BLaER1 treated with 17β-estradiol and CSF1 and Interleukin-3, amounts not matched to agents 10 nM and 100 nM (cell line): ENCODE measurements around the gene OR6C76.
A peak's percentile ranks its signal among the peaks of the same experiment; 100 is the strongest.
"Not testable (repeated sequence)": the region's sequence is repeated elsewhere in the genome, so short reads cannot be mapped to it uniquely, and the experiment has no call there.

Source experiments
- H3K27ac ChIP-seq, 11 experiments: shearing (Covaris generic); formaldehyde crosslinking; 2 replicates each; pipeline ENCODE4 v1.8.1; 2022
- H3K27me3 ChIP-seq, 11 experiments: shearing (Covaris generic); formaldehyde crosslinking; 2 replicates each; pipeline ENCODE4 v1.8.1; 2022
- H3K36me3 ChIP-seq, 11 experiments: shearing (Covaris generic); formaldehyde crosslinking; 2 replicates each; pipeline ENCODE4 v1.8.1; 2022
- H3K4me1 ChIP-seq, 10 experiments: shearing (Covaris generic); formaldehyde crosslinking; 2 replicates each; pipeline ENCODE4 v1.8.1; 2022
- H3K4me2 ChIP-seq, 11 experiments: shearing (Covaris generic); formaldehyde crosslinking; 2 replicates each; pipeline ENCODE4 v1.8.1; 2022
- H3K4me3 ChIP-seq, 10 experiments: shearing (Covaris generic); formaldehyde crosslinking; 2 replicates each; pipeline ENCODE4 v1.8.1; 2022
- H3K9ac ChIP-seq, 11 experiments: shearing (Covaris generic); formaldehyde crosslinking; 2 replicates each; pipeline ENCODE4 v1.8.1; 2022
- H3K9me3 ChIP-seq, 11 experiments: shearing (Covaris generic); formaldehyde crosslinking; replicated peaks in 1 of 11; 2 replicates each; pipeline ENCODE4 v1.8.1; 2022
- H4K20me1 ChIP-seq, 11 experiments: shearing (Covaris generic); formaldehyde crosslinking; 2 replicates each; pipeline ENCODE4 v1.8.1; 2022
- Cebpa-rat ChIP-seq, 11 experiments: shearing (Covaris generic); IDR thresholded peaks; 2 replicates each; pipeline ENCODE4 v1.8.1; 2022

The OR6C76 gene

GRCh38 chr12:55416961-55417360 is 9.1 kb upstream of the OR6C76 start:
- H3K4me3 ChIP-seq: no peak overlapping the region
- no peaks in the 10 kb centered on the region for H3K4me1 ChIP-seq
- no peak overlapping the region for H3K4me2 ChIP-seq
- TF ChIP-seq Cebpa-rat (IDR thresholded peaks at IDR 0.05): no peak
- no peak overlapping the region for H3K9ac ChIP-seq
- no peak overlapping the region for H3K27ac ChIP-seq
- H3K27me3 ChIP-seq: peaks cover 7 to 27% (median 19%) of the 10 kb centered on the region in 11 experiments
- H3K36me3 ChIP-seq: no peaks in the 10 kb centered on the region
- no peaks in the 10 kb centered on the region for H3K9me3 ChIP-seq
- no peaks in the 10 kb centered on the region for H4K20me1 ChIP-seq

- Histone ChIP-seq H3K27ac (no peak overlapping the region), H3K27me3 (peaks cover 3 to 16% (median 10%) of the 10 kb centered on the region in 11 experiments), H3K4me1 (no peaks in the 10 kb centered on the region), H3K4me2 (no peak overlapping the region), H3K36me3 (no peaks in the 10 kb centered on the region), H3K9ac (no peak overlapping the region), H3K4me3 (no peak overlapping the region), H3K9me3 (no peaks in the 10 kb centered on the region), H4K20me1 (no peaks in the 10 kb centered on the region)
- no peak for TF ChIP-seq Cebpa-rat (IDR thresholded peaks at IDR 0.05)
Measured at GRCh38 chr12:55420307-55420962, 5.6 kb upstream of the OR6C76 start.

GRCh38 chr12:55428331-55429243 is 2.5 kb downstream of the OR6C76 start:
- Histone ChIP-seq H4K20me1 (no peaks in the 10 kb centered on the region), H3K4me3 (no peak overlapping the region), H3K9me3 (no peaks in the 10 kb centered on the region), H3K9ac (no peak overlapping the region), H3K27ac (no peak overlapping the region), H3K4me1 (peaks cover 0 to 7% (median 0%) of the 10 kb centered on the region in 10 experiments; a peak in 2 of 20 replicates), H3K36me3 (no peaks in the 10 kb centered on the region), H3K27me3 (no peaks in the 10 kb centered on the region), H3K4me2 (no peak overlapping the region)
- TF ChIP-seq Cebpa-rat (IDR thresholded peaks at IDR 0.05): no peak

- not testable (repeated sequence) for H3K4me2 ChIP-seq, H3K4me3 ChIP-seq, H3K9ac ChIP-seq, H3K27ac ChIP-seq, H4K20me1 ChIP-seq, H3K36me3 ChIP-seq, H3K27me3 ChIP-seq
- Histone ChIP-seq H3K9me3 (peaks cover 15 to 26% (median 22%) of the 10 kb centered on the region in 11 experiments; a peak in 21 of 22 replicates), H3K4me1 (peaks cover 0 to 25% (median 10%) of the 10 kb centered on the region in 10 experiments; a peak in 10 of 20 replicates)
Measured at GRCh38 chr12:55441233-55441632, 15.2 kb downstream of the OR6C76 start.

GRCh38 chr12:55443776-55444175 is 17.7 kb downstream of the OR6C76 start, which contains the start of gene OR6C2:
Gene OR6C2, plus strand, starts transcription at chr12:55444076. Its CDS starts 8,138 bp downstream, at chr12:55452214.
- Histone ChIP-seq H3K9ac (no peak within 1 kb of the TSS), H3K36me3 (no peaks in the 10 kb centered on the region), H3K4me3 (no peak within 1 kb of the TSS), H3K4me2 (peak within 1 kb of the TSS in 8 of 11 experiments; percentile 2 to 43 (median 17); a peak in 10 of 22 replicates), H3K9me3 (peaks cover 15 to 26% (median 22%) of the 10 kb centered on the region in 11 experiments; a peak in 21 of 22 replicates), H3K4me1 (peaks cover 0 to 25% (median 10%) of the 10 kb centered on the region in 10 experiments; a peak in 10 of 20 replicates), H3K27ac (peak within 1 kb of the TSS in 1 of 11 experiments; percentile 5; a peak in 2 of 22 replicates), H3K27me3 (no peaks in the 10 kb centered on the region), H4K20me1 (no peaks in the 10 kb centered on the region)
- no peak for TF ChIP-seq Cebpa-rat (IDR thresholded peaks at IDR 0.05)

- TF ChIP-seq Cebpa-rat (IDR thresholded peaks at IDR 0.05): no peak
- Histone ChIP-seq H3K4me3 (no peak overlapping the region), H3K36me3 (no peaks in the 10 kb centered on the region), H3K9ac (no peak overlapping the region), H3K9me3 (peaks cover 12 to 22% (median 19%) of the 10 kb centered on the region in 11 experiments; a peak in 21 of 22 replicates), H3K27me3 (no peaks in the 10 kb centered on the region), H3K4me1 (peaks cover 0 to 25% (median 10%) of the 10 kb centered on the region in 10 experiments; a peak in 10 of 20 replicates), H4K20me1 (no peaks in the 10 kb centered on the region), H3K4me2 (peak overlapping the region in 3 of 11 experiments; percentile 10 to 27 (median 13); a peak in 4 of 22 replicates), H3K27ac (peak overlapping the region in 1 of 11 experiments; percentile 5; a peak in 2 of 22 replicates)
Measured at GRCh38 chr12:55445357-55445756, 19.3 kb downstream of the OR6C76 start.

GRCh38 chr12:55446326-55446725 is 20.3 kb downstream of the OR6C76 start:
- no peak for TF ChIP-seq Cebpa-rat (IDR thresholded peaks at IDR 0.05)
- Histone ChIP-seq H3K4me1 (peaks cover 0 to 25% (median 10%) of the 10 kb centered on the region in 10 experiments; a peak in 10 of 20 replicates), H3K27ac (no peak overlapping the region), H3K27me3 (no peaks in the 10 kb centered on the region), H3K9me3 (peaks cover 2 to 12% (median 9%) of the 10 kb centered on the region in 11 experiments; a peak in 19 of 22 replicates), H3K4me2 (no peak overlapping the region), H3K9ac (no peak overlapping the region), H4K20me1 (no peaks in the 10 kb centered on the region), H3K36me3 (no peaks in the 10 kb centered on the region), H3K4me3 (no peak overlapping the region)

GRCh38 chr12:55448825-55449224 is 22.8 kb downstream of the OR6C76 start:
- H3K9me3 ChIP-seq: no peaks in the 10 kb centered on the region

GRCh38 chr12:55464926-55465325 is 38.9 kb downstream of the OR6C76 start:
- not testable (repeated sequence) for H3K4me3 ChIP-seq, H3K27me3 ChIP-seq, H3K4me2 ChIP-seq, H4K20me1 ChIP-seq, H3K36me3 ChIP-seq, H3K9ac ChIP-seq, H3K27ac ChIP-seq
- Histone ChIP-seq H3K9me3 (peaks cover 0 to 11% (median 7%) of the 10 kb centered on the region in 11 experiments; a peak in 13 of 22 replicates), H3K4me1 (peaks cover 10 to 30% (median 19%) of the 10 kb centered on the region in 10 experiments)

More at GRCh38 chr12:55448825-55449224, 22.8 kb downstream of the OR6C76 start:
- Histone ChIP-seq H3K36me3 (no peaks in the 10 kb centered on the region), H3K9ac (no peak overlapping the region), H4K20me1 (no peaks in the 10 kb centered on the region), H3K27me3 (no peaks in the 10 kb centered on the region), H3K4me3 (no peak overlapping the region), H3K4me1 (peaks cover 0 to 20% (median 6%) of the 10 kb centered on the region in 10 experiments; a peak in 10 of 20 replicates), H3K4me2 (no peak overlapping the region), H3K27ac (no peak overlapping the region)
- TF ChIP-seq Cebpa-rat (IDR thresholded peaks at IDR 0.05): no peak
